Activated CD8-positive, alpha-beta memory T cell treated with anti-CD3 and anti-CD28 coated beads, Interleukin-2, amount 50 U/mL, for 24 hours (primary cell): ENCODE data around the gene LY6G6F.

Experiments used
- DNase-seq: peaks from one replicate; pipeline ENCODE4 v3.0.0-alpha.2; 2020; ENCODE audit errors: extremely low read depth

The LY6G6F gene

GRCh38 chr6:31676322-31676903 lies 30.3 kb upstream of the LY6G6F start:
- no peak for DNase-seq

- DNase-seq: no peak
These were observed 29.8 kb upstream of the LY6G6F start for GRCh38 chr6:31676904-31677303.

- DNase-seq: no peak
These were observed 28.7 kb upstream of the LY6G6F start for GRCh38 chr6:31677955-31678354.

GRCh38 chr6:31680226-31681134 lies 26.2 kb upstream of the LY6G6F start, which contains the start of gene LY6G5C:
LY6G5C (minus strand) TSS chr6:31681067; CDS start chr6:31680373, 694 bp downstream.
- peak; percentile 41 for DNase-seq

- DNase-seq: no peak
These were observed 25.5 kb upstream of the LY6G6F start for GRCh38 chr6:31681135-31681671.

GRCh38 chr6:31683591-31683990 lies 23.1 kb upstream of the LY6G6F start:
- DNase-seq: no peak

GRCh38 chr6:31686483-31686882 lies 20.2 kb upstream of the LY6G6F start:
- no peak for DNase-seq

GRCh38 chr6:31687321-31687720 lies 19.3 kb upstream of the LY6G6F start:
- no peak for DNase-seq

- no peak for DNase-seq
These were observed 18.6 kb upstream of the LY6G6F start for GRCh38 chr6:31687860-31688693.

GRCh38 chr6:31689249-31690110 lies 17.2 kb upstream of the LY6G6F start:
- DNase-seq: no peak

GRCh38 chr6:31690231-31691077 lies 16.2 kb upstream of the LY6G6F start:
- no peak for DNase-seq

GRCh38 chr6:31691078-31691463 lies 15.6 kb upstream of the LY6G6F start:
- DNase-seq: no peak

- DNase-seq: no peak
These were observed 15.0 kb upstream of the LY6G6F start for GRCh38 chr6:31691564-31692108.

- no peak for DNase-seq
These were observed 14.3 kb upstream of the LY6G6F start for GRCh38 chr6:31692353-31692752.

GRCh38 chr6:31692886-31693285 lies 13.8 kb upstream of the LY6G6F start:
- no peak for DNase-seq

- DNase-seq: no peak
These were observed 13.1 kb upstream of the LY6G6F start for GRCh38 chr6:31693535-31693934.

GRCh38 chr6:31697555-31697954 lies 9.1 kb upstream of the LY6G6F start:
- DNase-seq: no peak

GRCh38 chr6:31700740-31701401 lies 5.8 kb upstream of the LY6G6F start:
- no peak for DNase-seq

GRCh38 chr6:31701666-31702404 lies 4.8 kb upstream of the LY6G6F start:
- DNase-seq: no peak
